H1 (cell line): ENCODE results near the gene COBLL1. TPM values are rescaled to one million over a fixed set of nuclear protein-coding genes. Genes with fewer than 3 reads are reported as not detected.

Experiments used
- CTCF ChIA-PET: fragments of 300-600 bp; sonication (Branson Sonifier 250); formaldehyde crosslinking; loops from one replicate; lab custom pipeline; 2021; ENCODE audit not compliant: partially characterized antibody; lab: Charles Lee
- POLR2A ChIA-PET: fragments of 300-600 bp; sonication (Branson Sonifier 250); formaldehyde crosslinking; loops from one replicate; lab custom pipeline; 2021; ENCODE audit warnings: inconsistent platforms; ENCODE audit not compliant: partially characterized antibody; lab: Charles Lee
- DNase-seq, 2 experiments: peaks; one replicate each; pipeline versions ENCODE4 v3.0.0 to v3.0.0-alpha.2; 2010 to 2022; ENCODE audit warnings: low spot score in 2 of 2, low read depth in 1 of 2, mixed read lengths in 1 of 2
- FAIRE-seq: peaks from 2 replicates; lab custom pipeline; 2011; peaks lifted over from hg19 to GRCh38; lab: Jason Lieb, UNC
- H2AFZ ChIP-seq: 2 replicates; pipeline ENCODE4 v1.8.1; 2012; ENCODE audit warnings: low read length, inconsistent platforms
- H2AK5ac ChIP-seq: 2 replicates; pipeline ENCODE4 v1.6.1; 2013; ENCODE audit warnings: low read depth, low read length
- H2BK120ac ChIP-seq: replicated peaks from 2 replicates; pipeline ENCODE3; 2013; ENCODE audit warnings: low read depth, low read length, inconsistent platforms
- H2BK12ac ChIP-seq: 2 replicates; pipeline ENCODE4 v1.6.1; 2013; ENCODE audit warnings: low read depth, low read length
- H2BK15ac ChIP-seq: 2 replicates; pipeline ENCODE4 v1.6.1; 2013; ENCODE audit warnings: low read length
- H2BK20ac ChIP-seq: 2 replicates; pipeline ENCODE4 v1.6.1; 2013; ENCODE audit warnings: low read length
- H2BK5ac ChIP-seq: 2 replicates; pipeline ENCODE4 v1.6.1; 2013; ENCODE audit warnings: low read depth, low read length
- H3K14ac ChIP-seq: 2 replicates; pipeline ENCODE4 v1.6.1; 2013; ENCODE audit warnings: inconsistent platforms; ENCODE audit not compliant: insufficient read length
- H3K18ac ChIP-seq: 2 replicates; pipeline ENCODE4 v1.6.1; 2013; ENCODE audit warnings: low read length; ENCODE audit errors: extremely low read depth
- H3K23ac ChIP-seq: 2 replicates; pipeline ENCODE4 v1.6.1; 2013; ENCODE audit warnings: inconsistent platforms; ENCODE audit not compliant: insufficient read length
- H3K23me2 ChIP-seq: 2 replicates; pipeline ENCODE4 v1.6.1; 2013; ENCODE audit warnings: low read depth, low read length
- H3K27ac ChIP-seq: 2 replicates; pipeline ENCODE4 v1.6.1; 2011; ENCODE audit warnings: low read depth, low read length, inconsistent platforms
- H3K27me3 ChIP-seq, 4 experiments: replicated peaks in 1 of 4; 1 replicate in 1 of 4; 2 replicates in 3 of 4; pipeline versions ENCODE4 v1.6.1 to v1.8.1; 2011 to 2013; ENCODE audit warnings: low read length in 3 of 4, mild to moderate bottlenecking in 3 of 4, inconsistent platforms in 2 of 4, mixed read lengths in 2 of 4, moderate library complexity in 1 of 4; ENCODE audit not compliant: control insufficient read depth in 3 of 4, insufficient read depth in 3 of 4; ENCODE audit errors: extremely low read depth in 1 of 4
- H3K36me3 ChIP-seq, 4 experiments: 2 replicates each; pipeline versions ENCODE4 v1.6.1 to v1.8.1; 2011 to 2013; ENCODE audit warnings: mild to moderate bottlenecking in 4 of 4, low read length in 3 of 4, moderate library complexity in 2 of 4, control low read depth in 1 of 4, inconsistent platforms in 1 of 4; ENCODE audit not compliant: insufficient read depth in 4 of 4, control insufficient read depth in 2 of 4
- H3K4ac ChIP-seq: replicated peaks from 2 replicates; pipeline ENCODE3; 2013; ENCODE audit warnings: low read length, low read depth, mixed read lengths, inconsistent platforms; ENCODE audit not compliant: insufficient read length
- H3K4me1 ChIP-seq, 4 experiments: replicated peaks in 1 of 4; 1 replicate in 1 of 4; 2 replicates in 3 of 4; pipeline versions ENCODE4 v1.6.1 to v1.8.1; 2011 to 2013; ENCODE audit warnings: low read length in 3 of 4, inconsistent platforms in 2 of 4, mixed read lengths in 1 of 4; ENCODE audit not compliant: insufficient read depth in 4 of 4, control insufficient read depth in 3 of 4
- H3K4me2 ChIP-seq, 2 experiments: 2 replicates each; pipeline versions ENCODE4 v1.6.1 to v1.8.1; 2011 to 2013; ENCODE audit warnings: low read depth in 2 of 2, low read length in 2 of 2, control low read depth in 1 of 2, inconsistent platforms in 1 of 2, mild to moderate bottlenecking in 1 of 2; ENCODE audit not compliant: insufficient read depth in 1 of 2
- H3K4me3 ChIP-seq, 4 experiments: fragments of 200-600, 300-600 bp in 1 of 4; sonication (generic), shearing (Covaris generic), sonication (Bioruptor Twin) in 1 of 4; 2 replicates each; pipeline versions ENCODE4 v1.5.1 to v1.8.1; 2011 to 2016; ENCODE audit warnings: low read length in 4 of 4, low read depth in 3 of 4, control low read depth in 2 of 4, inconsistent platforms in 2 of 4, mild to moderate bottlenecking in 2 of 4, mixed read lengths in 1 of 4, moderate library complexity in 1 of 4; ENCODE audit not compliant: insufficient read depth in 2 of 4; ENCODE audit errors: extremely low read depth in 1 of 4
- H3K56ac ChIP-seq: replicated peaks from 2 replicates; pipeline ENCODE3; 2013; ENCODE audit warnings: low read depth, mild to moderate bottlenecking, mixed read lengths, low read length, inconsistent platforms; ENCODE audit not compliant: insufficient read length
- H3K79me1 ChIP-seq: 2 replicates; pipeline ENCODE4 v1.6.1; 2013; ENCODE audit warnings: low read depth, low read length, control low read depth
- H3K79me2 ChIP-seq, 2 experiments: 2 replicates each; pipeline versions ENCODE4 v1.6.1 to v1.8.1; 2012 to 2013; ENCODE audit warnings: low read length in 2 of 2, mild to moderate bottlenecking in 2 of 2, inconsistent platforms in 1 of 2; ENCODE audit not compliant: insufficient read depth in 2 of 2, control insufficient read depth in 1 of 2
- H3K9ac ChIP-seq, 4 experiments: replicated peaks in 1 of 4; 1 replicate in 1 of 4; 2 replicates in 3 of 4; pipeline versions ENCODE4 v1.6.1 to v1.8.1; 2011 to 2013; ENCODE audit warnings: low read depth in 3 of 4, low read length in 3 of 4, control low read depth in 2 of 4, mild to moderate bottlenecking in 2 of 4, moderate library complexity in 2 of 4, inconsistent platforms in 1 of 4; ENCODE audit errors: extremely low read depth in 1 of 4
- H3K9me3 ChIP-seq, 2 experiments: 2 replicates each; pipeline versions ENCODE4 v1.6.1 to v1.8.1; 2012 to 2013; ENCODE audit warnings: mild to moderate bottlenecking in 2 of 2, moderate library complexity in 2 of 2, control low read depth in 1 of 2, inconsistent platforms in 1 of 2, low read depth in 1 of 2, low read length in 1 of 2, mixed read lengths in 1 of 2; ENCODE audit not compliant: insufficient read depth in 2 of 2
- H4K20me1 ChIP-seq, 2 experiments: replicated peaks in 1 of 2; 2 replicates each; pipeline versions ENCODE3 to v1.8.1; 2011 to 2013; ENCODE audit warnings: inconsistent platforms in 2 of 2, low read length in 2 of 2, mild to moderate bottlenecking in 1 of 2; ENCODE audit not compliant: insufficient read depth in 2 of 2, control insufficient read depth in 1 of 2
- H4K5ac ChIP-seq: 2 replicates; pipeline ENCODE4 v1.6.1; 2013; ENCODE audit warnings: low read length, low read depth, mixed read lengths, inconsistent platforms; ENCODE audit not compliant: insufficient read length
- H4K8ac ChIP-seq: 2 replicates; pipeline ENCODE4 v1.8.0; 2013; ENCODE audit warnings: mild to moderate bottlenecking, moderate library complexity, low read length, inconsistent platforms; ENCODE audit not compliant: insufficient read depth; ENCODE audit errors: extremely low read depth
- H4K91ac ChIP-seq: replicated peaks from 2 replicates; pipeline ENCODE3; 2013; ENCODE audit warnings: low read length, mixed read lengths, inconsistent platforms; ENCODE audit not compliant: insufficient read length
- WGBS, 2 experiments: shearing (Covaris generic) in 1 of 2; methylation state at CpG; one replicate each; pipeline versions ENCODE4 v1.1.6 to v1.1.7; 2013 to 2015; ENCODE audit warnings: low lambda C conversion rate in 2 of 2, mixed read lengths in 2 of 2, inconsistent platforms in 1 of 2, low coverage in 1 of 2, missing lambda C conversion rate in 1 of 2; ENCODE audit not compliant: insufficient replicate concordance in 2 of 2, insufficient coverage in 1 of 2, insufficient read length in 1 of 2; ENCODE audit errors: extremely low coverage in 1 of 2, missing lambda C conversion rate in 1 of 2; 5-methylcytosine and 5-hydroxymethylcytosine counted together
- polyA plus RNA-seq, 7 experiments: library from polyadenylated mRNA; depleted of rRNA in 3 of 7; stranded (reverse) in 5 of 7; unstranded in 2 of 7; fragments of >200 nt in 5 of 7; fragments of 200-250 nt in 2 of 7; gene quantifications; 1 replicate in 5 of 7; 2 replicates in 1 of 7; 4 replicates in 1 of 7; pipeline versions ENCODE4 v1.2.1 to v1.2.3, GENCODE V29; 2011 to 2013; ENCODE audit warnings: missing spikeins in 2 of 7, mixed read lengths in 2 of 7
- total RNA-seq: library from RNA; stranded (reverse); fragmentation: NEBNext Ultra II Directional; extraction: Animal tissue kit (Norgen Biotek cat#: 25700); gene quantifications from 2 replicates; pipeline ENCODE4 v1.2.1, GENCODE V29; 2021
- TF ChIP-seq, protein P1 (sequence below): IDR thresholded peaks from 2 replicates; pipeline ENCODE4 v1.6.1; 2012; ENCODE audit warnings: low read length, inconsistent platforms

COBLL1 gene
- total and polyA plus RNA-seq, 2 of the 8 experiments (the other 6 are each of a cell fraction or from before 2014, with no cell fraction given), result 2.2 to 6.2 TPM

DNA sequence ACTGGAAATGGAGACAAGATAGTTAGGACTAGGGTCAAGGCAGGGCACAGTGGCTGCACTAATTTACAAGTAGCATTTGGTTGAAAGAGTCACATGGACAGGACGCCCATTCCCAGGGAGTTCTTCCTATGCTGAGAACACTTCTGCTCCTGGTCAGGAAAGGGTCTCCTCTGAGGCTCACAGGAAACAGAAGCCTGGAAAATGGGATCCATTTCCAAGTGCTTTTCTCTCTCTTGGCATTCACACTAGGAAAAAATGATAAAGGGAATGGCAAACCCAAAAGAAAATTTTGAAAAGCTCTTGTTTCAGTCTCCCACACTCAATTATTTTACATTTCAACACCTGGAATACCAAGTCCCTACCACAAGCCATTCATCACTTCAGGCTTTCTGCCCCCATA lies 88.7 kb downstream of the COBLL1 start:
- Histone ChIP-seq H3K79me1 (no peaks in the 10 kb centered on the region), H3K14ac (no peak overlapping the region), H2AK5ac (no peak overlapping the region), H2BK20ac (no peak overlapping the region), H3K4me3 (no peak overlapping the region), H4K5ac (no peak overlapping the region), H3K23ac (no peak overlapping the region), H3K4me1 (no peaks in the 10 kb centered on the region), H4K91ac (no peak overlapping the region), H3K18ac (no peak overlapping the region), H3K56ac (no peak overlapping the region), H3K9ac (no peak overlapping the region), H3K23me2 (no peaks in the 10 kb centered on the region), H2BK12ac (no peak overlapping the region), H3K36me3 (no peaks in the 10 kb centered on the region), H3K27me3 (no peaks in the 10 kb centered on the region), H4K20me1 (no peaks in the 10 kb centered on the region), H2BK15ac (no peak overlapping the region), H2BK120ac (no peak overlapping the region), H4K8ac (no peak overlapping the region), H3K4ac (no peak overlapping the region), H3K79me2 (no peaks in the 10 kb centered on the region), H2BK5ac (no peak overlapping the region), H3K4me2 (no peak overlapping the region), H3K27ac (no peak overlapping the region), H2AFZ (no peak overlapping the region), H3K9me3 (no peaks in the 10 kb centered on the region)
- CTCF ChIA-PET, result interaction anchor here (2.1 kb wide), 1 partner anchor 16 kb away, joined by 6 read pairs; no protein-coding TSS in a partner anchor
- DNase-seq (no peak), FAIRE-seq (no peak)
- POLR2A ChIA-PET, result no interaction called here
- TF ChIP-seq, protein P1, sequence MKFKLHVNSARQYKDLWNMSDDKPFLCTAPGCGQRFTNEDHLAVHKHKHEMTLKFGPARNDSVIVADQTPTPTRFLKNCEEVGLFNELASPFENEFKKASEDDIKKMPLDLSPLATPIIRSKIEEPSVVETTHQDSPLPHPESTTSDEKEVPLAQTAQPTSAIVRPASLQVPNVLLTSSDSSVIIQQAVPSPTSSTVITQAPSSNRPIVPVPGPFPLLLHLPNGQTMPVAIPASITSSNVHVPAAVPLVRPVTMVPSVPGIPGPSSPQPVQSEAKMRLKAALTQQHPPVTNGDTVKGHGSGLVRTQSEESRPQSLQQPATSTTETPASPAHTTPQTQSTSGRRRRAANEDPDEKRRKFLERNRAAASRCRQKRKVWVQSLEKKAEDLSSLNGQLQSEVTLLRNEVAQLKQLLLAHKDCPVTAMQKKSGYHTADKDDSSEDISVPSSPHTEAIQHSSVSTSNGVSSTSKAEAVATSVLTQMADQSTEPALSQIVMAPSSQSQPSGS, result no peak
- 100% methylated on average over 1 of the region's 1 CpG; no CpG with 5 or more reads in 1 of the 2 experiments for WGBS, 2 experiments
